Osteoblast (primary cell): ENCODE results near the gene PNPLA3. TPM values are rescaled to one million over a fixed set of nuclear protein-coding genes. Genes with fewer than 3 reads are reported as not detected.
A peak's percentile ranks its signal among the peaks of the same experiment; 100 is the strongest.

Source experiments
- DNase-seq: peaks from one replicate; pipeline ENCODE4 v3.0.0; 2011; ENCODE audit warnings: low spot score, mixed read lengths; ENCODE audit not compliant: insufficient read length; ENCODE audit errors: missing footprints
- H2AFZ ChIP-seq: 2 replicates; pipeline ENCODE4 v1.6.0; 2011; ENCODE audit warnings: mild to moderate bottlenecking, low read length
- H3K27ac ChIP-seq: 2 replicates; pipeline ENCODE4 v1.5.1; 2011; ENCODE audit warnings: mild to moderate bottlenecking, low read depth, low read length, moderate library complexity
- H3K27me3 ChIP-seq: 2 replicates; pipeline ENCODE4 v1.6.0; 2012; ENCODE audit warnings: mild to moderate bottlenecking, control low read depth, inconsistent platforms, low read length, moderate library complexity; ENCODE audit not compliant: insufficient read depth
- H3K36me3 ChIP-seq: 2 replicates; pipeline ENCODE4 v1.5.1; 2011; ENCODE audit warnings: mild to moderate bottlenecking, low read length, control low read depth, moderate library complexity; ENCODE audit not compliant: insufficient read depth
- H3K4me1 ChIP-seq: 2 replicates; pipeline ENCODE4 v1.5.1; 2011; ENCODE audit warnings: mild to moderate bottlenecking, low read length, control low read depth, moderate library complexity; ENCODE audit not compliant: insufficient read depth
- H3K4me2 ChIP-seq: 2 replicates; pipeline ENCODE4 v1.6.0; 2011; ENCODE audit warnings: mild to moderate bottlenecking, low read length; ENCODE audit not compliant: insufficient read depth
- H3K4me3 ChIP-seq: fragments of 200-600 bp; sonication (generic); 3 replicates; pipeline ENCODE4 v1.5.1; 2012; ENCODE audit warnings: mild to moderate bottlenecking, low read length, inconsistent platforms; ENCODE audit not compliant: insufficient read depth
- H3K79me2 ChIP-seq: 2 replicates; pipeline ENCODE4 v1.6.0; 2012; ENCODE audit warnings: mild to moderate bottlenecking, low read length, control low read depth, inconsistent platforms; ENCODE audit not compliant: insufficient read depth
- H3K9me3 ChIP-seq: 2 replicates; pipeline ENCODE4 v1.5.1; 2011; ENCODE audit warnings: low read depth, low read length, control low read depth
- H4K20me1 ChIP-seq: 2 replicates; pipeline ENCODE4 v1.6.0; 2012; ENCODE audit warnings: mild to moderate bottlenecking, low read length, control low read depth; ENCODE audit not compliant: insufficient read depth
- CTCF ChIP-seq: IDR thresholded peaks from 2 replicates; pipeline ENCODE4 v1.5.1; 2011; ENCODE audit warnings: mild to moderate bottlenecking, low read depth, low read length, moderate library complexity; ENCODE audit errors: extremely low read depth
- total RNA-seq: library from RNA; depleted of rRNA; stranded (reverse); fragments of >200 nt; gene quantifications from 2 replicates; pipeline ENCODE4 v1.2.3, GENCODE V29; 2012

The PNPLA3 gene
- total RNA-seq, 1 donor: 8.3 TPM

- Histone ChIP-seq H3K4me1 (no peaks in the 10 kb centered on the region), H3K36me3 (no peaks in the 10 kb centered on the region), H3K27me3 (peaks cover 40% of the 10 kb centered on the region), H4K20me1 (no peaks in the 10 kb centered on the region), H3K79me2 (no peaks in the 10 kb centered on the region), H3K27ac (no peak overlapping the region), H3K9me3 (no peaks in the 10 kb centered on the region), H3K4me2 (no peak overlapping the region), H2AFZ (no peak overlapping the region), H3K4me3 (no peak overlapping the region)
- DNase-seq: peak; percentile 87
- peak; percentile 33 for TF ChIP-seq CTCF
Observed at GRCh38 chr22:43889860-43890253, 33.7 kb upstream of the PNPLA3 start.

GRCh38 chr22:43890901-43891331 lies 32.7 kb upstream of the PNPLA3 start:
- Histone ChIP-seq H4K20me1 (no peaks in the 10 kb centered on the region), H3K36me3 (no peaks in the 10 kb centered on the region), H3K4me2 (peak overlapping the region; percentile 70), H3K4me3 (no peak overlapping the region), H3K27me3 (peaks cover 40% of the 10 kb centered on the region), H3K9me3 (no peaks in the 10 kb centered on the region), H2AFZ (no peak overlapping the region), H3K79me2 (no peaks in the 10 kb centered on the region), H3K27ac (no peak overlapping the region), H3K4me1 (no peaks in the 10 kb centered on the region)
- peak; percentile 68 for DNase-seq
- no peak for TF ChIP-seq CTCF

GRCh38 chr22:43891360-43892182 lies 32.0 kb upstream of the PNPLA3 start, which contains the start of gene PNPLA5:
Gene PNPLA5, minus strand, starts transcription at chr22:43892013. Its CDS starts 133 bp downstream, at chr22:43891880.
- Histone ChIP-seq H3K79me2 (no peaks in the 10 kb centered on the region), H4K20me1 (no peaks in the 10 kb centered on the region), H3K27ac (no peak within 1 kb of the TSS), H3K4me1 (no peaks in the 10 kb centered on the region), H3K4me2 (peak within 1 kb of the TSS; percentile 70), H3K9me3 (no peaks in the 10 kb centered on the region), H2AFZ (no peak within 1 kb of the TSS), H3K27me3 (peaks cover 40% of the 10 kb centered on the region), H3K36me3 (no peaks in the 10 kb centered on the region), H3K4me3 (peak within 1 kb of the TSS; percentile 52)
- peak; percentile 80 for DNase-seq
- TF ChIP-seq CTCF: no peak

- DNase-seq: peak; percentile 58
- Histone ChIP-seq H3K4me1 (no peaks in the 10 kb centered on the region), H3K4me3 (no peak overlapping the region), H3K9me3 (no peaks in the 10 kb centered on the region), H2AFZ (no peak overlapping the region), H3K79me2 (no peaks in the 10 kb centered on the region), H3K27ac (no peak overlapping the region), H4K20me1 (no peaks in the 10 kb centered on the region), H3K4me2 (no peak overlapping the region), H3K36me3 (no peaks in the 10 kb centered on the region), H3K27me3 (peaks cover 38% of the 10 kb centered on the region)
- TF ChIP-seq CTCF: no peak
Observed at GRCh38 chr22:43892183-43892894, 31.3 kb upstream of the PNPLA3 start.
